HepG2 (cell line): Measurements from ENCODE around the gene ZC3H7B. TPM values are rescaled to one million over a fixed set of nuclear protein-coding genes. Genes with fewer than 3 reads are reported as not detected.

ENCODE experiments used
- ARNTL ChIP-seq: sonication (generic); formaldehyde crosslinking; IDR thresholded peaks from 2 replicates; pipeline ENCODE4 v1.4.0; 2020; ENCODE audit warnings: mild to moderate bottlenecking, missing genetic modification reagents
- FOXO4 ChIP-seq: sonication (generic); formaldehyde crosslinking; conservative IDR thresholded peaks from 2 replicates; pipeline ENCODE4 v1.8.1; 2023; ENCODE audit warnings: missing genetic modification reagents
- FOXP4 ChIP-seq: sonication (generic); formaldehyde crosslinking; IDR thresholded peaks from 2 replicates; pipeline ENCODE4 v1.4.0; 2020; ENCODE audit warnings: missing genetic modification reagents
- HDAC6 ChIP-seq: fragments of 200-600 bp; sonication (generic); IDR thresholded peaks from 2 replicates; pipeline ENCODE4 v1.7.0; 2017; ENCODE audit warnings: mild to moderate bottlenecking, antibody characterized with exemption, low read length, low read depth
- IRF2 ChIP-seq: IDR thresholded peaks from 2 replicates; pipeline ENCODE4 v1.6.1; 2018; ENCODE audit warnings: missing genetic modification reagents, missing compliant biosample characterization
- KDM4B ChIP-seq: sonication (generic); formaldehyde crosslinking; IDR thresholded peaks from 2 replicates; pipeline ENCODE4 v1.4.0; 2020; ENCODE audit warnings: missing genetic modification reagents
- MAZ ChIP-seq, 2 experiments: sonication (generic) in 1 of 2; formaldehyde crosslinking in 1 of 2; IDR thresholded peaks; 2 replicates each; pipeline versions ENCODE4 v1.5.0 to v1.6.1; 2012 to 2020; ENCODE audit warnings: low read depth in 2 of 2, mild to moderate bottlenecking in 2 of 2, borderline replicate concordance in 1 of 2, improper control_type of control experiment in 1 of 2, low read length in 1 of 2, missing genetic modification reagents in 1 of 2, moderate library complexity in 1 of 2
- MED1 ChIP-seq: sonication (generic); formaldehyde crosslinking; IDR thresholded peaks from 2 replicates; pipeline ENCODE4 v1.4.0; 2020; ENCODE audit warnings: missing genetic modification reagents
- MLXIP ChIP-seq: sonication (generic); formaldehyde crosslinking; IDR thresholded peaks from 2 replicates; pipeline ENCODE4 v1.9.0; 2021; ENCODE audit warnings: missing genetic modification reagents, borderline replicate concordance
- MXD3 ChIP-seq: IDR thresholded peaks from 2 replicates; pipeline ENCODE4 v1.6.1; 2016; ENCODE audit warnings: mild to moderate bottlenecking, missing biosample characterization, missing genetic modification reagents
- NFYB ChIP-seq: sonication (generic); formaldehyde crosslinking; IDR thresholded peaks from 2 replicates; pipeline ENCODE4 v1.4.0; 2020; ENCODE audit warnings: missing genetic modification reagents
- NFYC ChIP-seq: IDR thresholded peaks from 2 replicates; pipeline ENCODE4 v1.6.1; 2016; ENCODE audit warnings: missing genetic modification reagents, missing compliant biosample characterization
- SP2 ChIP-seq: sonication (generic); formaldehyde crosslinking; IDR thresholded peaks from 2 replicates; pipeline ENCODE4 v1.5.1; 2020; ENCODE audit warnings: mild to moderate bottlenecking, missing genetic modification reagents
- SP5 ChIP-seq: IDR thresholded peaks from 2 replicates; pipeline ENCODE4 v1.6.1; 2016; ENCODE audit warnings: low read depth, borderline replicate concordance
- STAT6 ChIP-seq: sonication (generic); formaldehyde crosslinking; IDR thresholded peaks from 2 replicates; pipeline ENCODE4 v1.4.0; 2020; ENCODE audit warnings: missing genetic modification reagents, mild to moderate bottlenecking, borderline replicate concordance
- ZBTB7B ChIP-seq: sonication (generic); formaldehyde crosslinking; IDR thresholded peaks from 2 replicates; pipeline ENCODE4 v1.4.0; 2020; ENCODE audit warnings: missing genetic modification reagents
- ZMYM2 ChIP-seq: sonication (generic); formaldehyde crosslinking; IDR thresholded peaks from 2 replicates; pipeline ENCODE4 v1.8.0; 2022; ENCODE audit warnings: mild to moderate bottlenecking, missing genetic modification reagents
- ZNF331 ChIP-seq: sonication (generic); formaldehyde crosslinking; IDR thresholded peaks from 2 replicates; pipeline ENCODE4 v1.4.0; 2020; ENCODE audit warnings: missing genetic modification reagents
- ZNF740 ChIP-seq: sonication (generic); formaldehyde crosslinking; IDR thresholded peaks from 2 replicates; pipeline ENCODE4 v1.4.0; 2020; ENCODE audit warnings: missing genetic modification reagents
- polyA plus RNA-seq, 8 experiments: library from polyadenylated mRNA; depleted of rRNA in 3 of 8; stranded (reverse) in 7 of 8; unstranded in 1 of 8; fragments of >200 nt; fragmentation: Illumina TruSeq in 4 of 8; extraction: Trizol in 4 of 8; gene quantifications; 2 replicates each; pipeline versions ENCODE4 v1.2.1 to v1.2.3, GENCODE V29; 2011 to 2016; ENCODE audit warnings: low read depth in 4 of 8, missing spikeins in 1 of 8, mixed read lengths in 1 of 8; ENCODE audit not compliant: insufficient read depth in 1 of 8
- total RNA-seq, 5 experiments: library from RNA; depleted of rRNA; stranded (reverse); fragments of >200 nt; fragmentation: Illumina TruSeq; extraction: Trizol; gene quantifications; 2 replicates each; pipeline ENCODE4 v1.2.3, GENCODE V29; 2016; ENCODE audit warnings: low read depth in 1 of 5

Gene ZC3H7B
- total and polyA plus RNA-seq, 2 of the 13 experiments (the other 11 are each of a cell fraction or from before 2014, with no cell fraction given), result 26.4 to 37.2 TPM

- TF ChIP-seq SP2 (peak; percentile 78), MED1 (CRISPR knock-in tag) (peak; percentile 3; the same call in 1 of the 2 replicates), STAT6 (no peak), SP5 (CRISPR knock-in tag) (no peak; the same call in none of the 2 replicates), ZMYM2 (no peak), ARNTL (CRISPR knock-in tag) (peak; percentile 100), MAZ (IDR thresholded peaks at IDR 0.05; ENCODE audit: borderline replicate concordance, low read depth, low read length) (peak; percentile 51; the same call in 1 of the 2 replicates), MAZ (CRISPR knock-in tag; IDR thresholded peaks at IDR 0.05; ENCODE audit: low read depth) (peak; percentile 83), ZBTB7B (CRISPR knock-in tag) (no peak), NFYC (CRISPR knock-in tag) (peak; percentile 77), KDM4B (CRISPR knock-in tag) (no peak), ZNF740 (CRISPR knock-in tag) (no peak), HDAC6 (no peak), FOXP4 (no peak), ZNF331 (0 out of 2 replicates have a peak, but pooled peaks have one; percentile 5), FOXO4 (0 out of 2 replicates have a peak, but pooled peaks have one; percentile 23), MXD3 (CRISPR knock-in tag) (no peak), MLXIP (no peak), NFYB (CRISPR knock-in tag) (peak; percentile 75), IRF2 (CRISPR knock-in tag) (0 out of 2 replicates have a peak, but pooled peaks have one; percentile 39)
Observed at GRCh38 chr22:41381329-41382097, 80.2 kb downstream of the ZC3H7B start, which contains the start of gene TEF (continued).
